ENCODE measurements around the gene PPP2R5B.

Gene PPP2R5B

DNA sequence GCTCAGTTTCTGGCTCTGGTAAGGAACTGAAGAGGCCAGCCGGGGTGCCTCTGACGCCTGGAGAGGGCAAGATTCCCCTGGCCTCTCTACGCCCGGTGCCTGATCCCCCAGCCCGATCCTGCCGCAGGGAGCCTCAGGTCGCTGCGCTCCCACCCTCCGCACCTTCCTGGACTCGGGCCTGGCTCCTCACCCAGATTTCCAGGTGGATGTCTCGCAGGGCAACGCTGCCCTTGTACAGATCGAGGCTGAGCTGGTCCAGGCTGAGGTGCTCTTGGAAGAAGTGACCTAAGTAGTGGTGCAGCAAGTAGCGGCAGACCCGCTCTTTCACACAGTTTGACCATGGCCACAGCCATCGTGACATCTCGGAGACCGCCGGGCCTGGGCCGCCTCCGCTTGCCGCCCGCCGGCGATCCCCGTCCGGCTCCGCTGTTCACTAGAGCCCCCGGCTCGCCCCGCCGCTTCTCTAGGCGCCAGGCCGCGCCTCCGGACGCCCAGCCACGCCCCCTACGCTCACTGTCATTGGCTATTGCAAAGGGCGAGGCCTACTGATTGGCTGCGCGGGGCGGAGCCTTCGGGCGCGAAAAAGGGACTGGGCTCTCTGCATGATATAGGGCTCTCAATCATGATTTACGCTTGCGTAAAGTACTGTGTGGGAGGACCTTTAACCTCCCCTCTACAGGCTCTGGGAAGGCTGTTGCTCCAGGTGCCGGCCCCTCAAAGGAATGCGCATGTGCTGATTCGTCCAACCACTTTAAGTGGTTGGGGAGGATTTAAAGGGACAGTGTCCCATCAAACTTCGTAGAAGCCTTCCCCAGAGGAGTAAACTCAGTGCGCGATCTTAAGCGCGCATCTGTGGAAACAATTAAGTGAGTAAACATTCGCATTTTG, 7.5 kb upstream of the PPP2R5B start, which contains the start of gene ATG2A:
TSS of gene ATG2A (minus strand) at position 435 of the 888 bp plus-strand sequence. CDS start at position 361, 74 bp downstream.
- Histone ChIP-seq H3K4me3 (ENCODE audit: low read length) (peak within 1 kb of the TSS; percentile 79), H3K27me3 (ENCODE audit: control insufficient read depth, insufficient read depth, low read length) (no peaks in the 10 kb centered on the region), H3K27ac (ENCODE audit: low read length) (no peak within 1 kb of the TSS), H3K36me3 (ENCODE audit: control insufficient read depth, insufficient read depth, low read length) (peaks cover 9% of the 10 kb centered on the region; the same call in 1 of the 2 replicates), H3K4me1 (ENCODE audit: control insufficient read depth, insufficient read depth, low read length) (no peaks in the 10 kb centered on the region; the same call in 1 of the 2 replicates), H3K9me3 (ENCODE audit: control insufficient read depth, insufficient read depth, low read length) (no peaks in the 10 kb centered on the region)
- peak; percentile 97 for DNase-seq (ENCODE audit: low read depth, low spot score)
- WGBS (ENCODE audit: insufficient coverage, insufficient read length) = no CpG with 5 or more reads among the region's 57 CpGs

DNA sequence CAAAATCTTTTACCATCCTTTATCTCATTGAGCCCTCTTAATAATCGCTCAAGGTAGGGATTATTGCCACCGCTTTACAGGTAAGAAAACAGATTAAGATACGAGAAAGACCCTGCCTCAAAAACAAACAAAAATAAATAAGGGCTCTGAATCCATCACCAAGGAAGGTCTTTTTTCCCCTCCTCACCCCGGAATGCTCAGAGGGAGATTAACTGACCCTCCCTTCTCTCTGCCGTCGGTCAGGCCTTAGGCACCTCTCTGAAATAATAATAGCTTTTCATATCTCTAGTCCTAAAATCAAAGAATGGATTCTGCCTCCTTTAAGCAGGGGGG, 6.9 kb upstream of the PPP2R5B start:
- Histone ChIP-seq H3K27me3 (ENCODE audit: control insufficient read depth, insufficient read depth, low read length) (no peaks in the 10 kb centered on the region), H3K4me1 (ENCODE audit: control insufficient read depth, insufficient read depth, low read length) (no peaks in the 10 kb centered on the region; the same call in 1 of the 2 replicates), H3K36me3 (ENCODE audit: control insufficient read depth, insufficient read depth, low read length) (peaks cover 9% of the 10 kb centered on the region; the same call in 1 of the 2 replicates), H3K27ac (ENCODE audit: low read length) (no peak overlapping the region), H3K4me3 (ENCODE audit: low read length) (peak overlapping the region; percentile 32; the same call in 1 of the 2 replicates), H3K9me3 (ENCODE audit: control insufficient read depth, insufficient read depth, low read length) (no peaks in the 10 kb centered on the region)
- WGBS (ENCODE audit: insufficient coverage, insufficient read length) = no CpG with 5 or more reads among the region's 6 CpGs
- no peak for DNase-seq (ENCODE audit: low read depth, low spot score)

DNA sequence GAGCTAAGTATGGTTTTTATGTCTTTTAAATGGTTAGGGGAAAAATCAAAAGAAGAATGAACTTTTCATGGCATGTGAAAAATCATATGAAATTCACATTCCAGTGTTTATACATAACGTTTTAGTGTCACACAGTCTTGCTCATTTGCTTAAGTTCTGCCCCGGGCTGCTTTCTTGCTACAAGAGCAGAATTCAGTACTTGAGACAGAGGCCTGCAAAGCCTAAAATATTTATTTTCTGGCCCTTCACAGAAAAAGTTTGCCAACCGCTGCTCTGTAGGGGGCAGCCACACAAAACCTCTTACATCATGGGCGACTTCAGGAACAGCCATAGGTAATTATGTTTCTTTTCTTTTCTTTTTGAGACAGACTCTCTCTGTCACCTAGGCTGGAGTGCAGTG, 6.5 kb upstream of the PPP2R5B start:
- WGBS (ENCODE audit: insufficient coverage, insufficient read length) = no CpG with 5 or more reads among the region's 4 CpGs
- no peak for DNase-seq (ENCODE audit: low read depth, low spot score)
- H3K36me3 ChIP-seq (ENCODE audit: control insufficient read depth, insufficient read depth, low read length) = peaks cover 8% of the 10 kb centered on the region; the same call in 1 of the 2 replicates
- H3K27ac ChIP-seq (ENCODE audit: low read length) = no peak overlapping the region
- no peaks in the 10 kb centered on the region; the same call in 1 of the 2 replicates for H3K4me1 ChIP-seq (ENCODE audit: control insufficient read depth, insufficient read depth, low read length)
- no peaks in the 10 kb centered on the region for H3K27me3 ChIP-seq (ENCODE audit: control insufficient read depth, insufficient read depth, low read length)
- H3K4me3 ChIP-seq (ENCODE audit: low read length) = no peak overlapping the region; the same call in 1 of the 2 replicates
- no peaks in the 10 kb centered on the region for H3K9me3 ChIP-seq (ENCODE audit: control insufficient read depth, insufficient read depth, low read length)

DNA sequence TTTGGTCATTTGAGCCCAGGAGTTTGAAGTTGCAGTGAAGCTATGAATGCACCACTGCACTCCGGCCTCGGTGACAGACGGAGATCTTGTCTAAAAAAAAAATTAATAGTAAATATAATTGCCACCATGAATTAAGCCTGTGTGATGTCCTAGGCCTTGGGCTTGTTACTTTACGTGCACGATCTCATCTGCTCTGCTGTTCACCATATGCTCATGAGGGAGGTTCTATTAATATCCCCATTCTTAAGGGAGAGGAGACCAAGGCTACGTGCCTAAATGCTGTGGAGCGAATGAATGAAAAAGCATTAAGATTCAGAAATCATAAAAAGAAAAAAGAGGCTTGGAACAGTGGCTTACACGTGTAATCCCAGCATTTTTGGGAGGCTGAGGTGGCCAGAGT, 4.9 kb upstream of the PPP2R5B start:
- DNase-seq (ENCODE audit: low read depth, low spot score) = no peak
- WGBS (ENCODE audit: insufficient coverage, insufficient read length) = no CpG with 5 or more reads among the region's 8 CpGs

DNA sequence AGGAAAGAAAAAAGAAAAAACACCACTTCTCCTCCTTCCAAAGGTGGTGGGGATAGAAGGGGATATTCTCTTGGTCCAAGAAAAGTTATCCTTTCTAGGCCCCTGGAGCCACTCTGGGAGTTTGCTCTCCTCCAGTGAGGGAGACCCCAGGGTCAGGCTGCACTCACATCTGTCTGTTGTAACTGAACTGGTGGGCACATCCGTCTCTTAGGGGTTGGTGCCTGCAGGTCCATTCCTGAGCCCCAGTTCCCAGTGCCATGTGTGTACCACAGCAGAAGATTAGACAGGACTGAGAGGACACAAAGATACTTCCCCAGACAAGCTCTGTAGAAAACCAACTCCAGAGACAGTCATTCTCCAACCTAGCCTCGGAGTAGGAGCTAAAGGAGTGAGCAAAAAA, 4.4 kb upstream of the PPP2R5B start:
- no peaks in the 10 kb centered on the region for H3K9me3 ChIP-seq (ENCODE audit: control insufficient read depth, insufficient read depth, low read length)
- no peak for DNase-seq (ENCODE audit: low read depth, low spot score)
- no peak overlapping the region for H3K27ac ChIP-seq (ENCODE audit: low read length)
- H3K4me1 ChIP-seq (ENCODE audit: control insufficient read depth, insufficient read depth, low read length) = peaks cover 1% of the 10 kb centered on the region; the same call in 1 of the 2 replicates
- H3K4me3 ChIP-seq (ENCODE audit: low read length) = no peak overlapping the region
- H3K36me3 ChIP-seq (ENCODE audit: control insufficient read depth, insufficient read depth, low read length) = no peaks in the 10 kb centered on the region
- no peaks in the 10 kb centered on the region for H3K27me3 ChIP-seq (ENCODE audit: control insufficient read depth, insufficient read depth, low read length)
- no CpG with 5 or more reads among the region's 2 CpGs for WGBS (ENCODE audit: insufficient coverage, insufficient read length)

More for the DNA sequence above, 4.9 kb upstream of the PPP2R5B start:
- Histone ChIP-seq H3K36me3 (ENCODE audit: control insufficient read depth, insufficient read depth, low read length) (no peaks in the 10 kb centered on the region), H3K4me1 (ENCODE audit: control insufficient read depth, insufficient read depth, low read length) (peaks cover 1% of the 10 kb centered on the region; the same call in 1 of the 2 replicates), H3K9me3 (ENCODE audit: control insufficient read depth, insufficient read depth, low read length) (no peaks in the 10 kb centered on the region), H3K27ac (ENCODE audit: low read length) (no peak overlapping the region), H3K27me3 (ENCODE audit: control insufficient read depth, insufficient read depth, low read length) (no peaks in the 10 kb centered on the region), H3K4me3 (ENCODE audit: low read length) (no peak overlapping the region)

DNA sequence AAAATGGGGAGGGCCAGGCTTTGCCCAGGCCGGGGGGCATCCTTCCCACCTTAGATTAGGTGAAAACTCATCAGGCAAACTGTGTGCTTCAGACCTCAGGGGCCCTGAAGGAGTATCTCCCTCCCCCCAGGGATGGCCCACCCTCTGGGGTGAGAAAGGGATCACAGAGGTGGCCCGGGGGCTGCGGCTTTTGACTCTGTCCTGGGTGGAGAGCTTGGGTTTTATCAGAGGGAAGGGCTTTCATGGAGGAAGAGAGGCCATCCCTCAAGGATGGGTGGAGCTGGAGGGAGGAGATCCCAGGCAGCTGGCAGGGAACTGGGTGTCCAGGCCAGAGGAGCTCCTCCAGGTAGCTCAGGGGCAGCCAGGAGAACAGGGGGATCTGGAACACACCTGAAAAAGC, 3.1 kb upstream of the PPP2R5B start:
- WGBS (ENCODE audit: insufficient coverage, insufficient read length) = no CpG with 5 or more reads among the region's 3 CpGs
- H3K27ac ChIP-seq (ENCODE audit: low read length) = no peak overlapping the region

DNA sequence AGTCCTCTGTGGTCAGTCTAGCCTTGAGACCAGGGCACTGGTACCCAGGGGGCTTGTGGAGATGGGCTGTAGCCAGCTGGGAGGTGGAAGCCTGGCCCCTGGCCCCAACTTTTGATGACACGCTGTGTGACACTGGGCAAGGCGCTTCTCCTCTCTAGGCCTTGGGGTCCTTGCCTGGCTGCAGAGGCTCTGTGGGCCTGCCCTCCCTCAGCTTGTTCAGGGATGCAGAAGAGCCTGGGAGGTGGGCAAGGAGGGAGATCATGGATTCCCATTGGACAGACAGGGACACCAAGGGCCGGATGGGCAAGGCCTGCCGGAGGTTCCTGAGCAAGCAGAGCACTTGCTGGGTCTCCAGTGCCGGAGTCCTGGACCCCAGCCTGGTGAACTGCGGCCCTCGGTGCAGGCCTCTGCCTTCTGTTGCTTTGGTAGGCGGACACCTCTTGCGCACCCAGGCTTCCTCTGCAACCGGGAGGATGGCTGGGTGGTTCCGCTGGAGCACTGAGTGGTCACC, 1.3 kb upstream of the PPP2R5B start:
- H3K36me3 ChIP-seq (ENCODE audit: control insufficient read depth, insufficient read depth, low read length) = no peaks in the 10 kb centered on the region
- peaks cover 1% of the 10 kb centered on the region; the same call in 1 of the 2 replicates for H3K4me1 ChIP-seq (ENCODE audit: control insufficient read depth, insufficient read depth, low read length)
- H3K4me3 ChIP-seq (ENCODE audit: low read length) = no peak overlapping the region
- WGBS (ENCODE audit: insufficient coverage, insufficient read length) = no CpG with 5 or more reads among the region's 11 CpGs
- DNase-seq (ENCODE audit: low read depth, low spot score) = no peak
- no peaks in the 10 kb centered on the region for H3K27me3 ChIP-seq (ENCODE audit: control insufficient read depth, insufficient read depth, low read length)
- no peaks in the 10 kb centered on the region for H3K9me3 ChIP-seq (ENCODE audit: control insufficient read depth, insufficient read depth, low read length)
- H3K27ac ChIP-seq (ENCODE audit: low read length) = no peak overlapping the region

More for the DNA sequence above, 3.1 kb upstream of the PPP2R5B start:
- Histone ChIP-seq H3K4me3 (ENCODE audit: low read length) (no peak overlapping the region), H3K36me3 (ENCODE audit: control insufficient read depth, insufficient read depth, low read length) (no peaks in the 10 kb centered on the region), H3K27me3 (ENCODE audit: control insufficient read depth, insufficient read depth, low read length) (no peaks in the 10 kb centered on the region), H3K9me3 (ENCODE audit: control insufficient read depth, insufficient read depth, low read length) (no peaks in the 10 kb centered on the region), H3K4me1 (ENCODE audit: control insufficient read depth, insufficient read depth, low read length) (peaks cover 1% of the 10 kb centered on the region; the same call in 1 of the 2 replicates)
- DNase-seq (ENCODE audit: low read depth, low spot score) = no peak

DNA sequence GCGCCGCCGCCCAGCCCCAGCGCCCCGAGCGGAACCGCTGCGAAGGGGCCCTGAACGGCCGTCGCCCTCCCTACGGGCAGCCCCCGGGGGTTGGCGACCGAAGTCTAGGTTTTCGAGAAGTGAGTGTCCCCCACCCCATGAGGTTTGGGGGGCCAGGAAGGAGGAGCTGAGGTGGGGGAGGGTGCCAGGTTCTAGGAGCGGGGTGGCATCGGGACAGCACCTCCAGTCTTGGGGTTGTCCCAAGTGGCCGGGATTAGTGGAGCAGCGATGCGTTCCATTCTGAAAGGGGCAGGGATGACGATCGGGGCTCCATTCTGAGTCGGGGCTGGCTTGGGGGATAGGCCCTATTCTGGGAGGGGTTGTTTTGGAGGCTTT, 408 bp downstream of the PPP2R5B start:
- WGBS (ENCODE audit: insufficient coverage, insufficient read length) = no CpG with 5 or more reads among the region's 24 CpGs
- Histone ChIP-seq H3K4me3 (ENCODE audit: low read length) (peak overlapping the region; percentile 57; the same call in 1 of the 2 replicates), H3K4me1 (ENCODE audit: control insufficient read depth, insufficient read depth, low read length) (peaks cover 1% of the 10 kb centered on the region; the same call in 1 of the 2 replicates), H3K27me3 (ENCODE audit: control insufficient read depth, insufficient read depth, low read length) (no peaks in the 10 kb centered on the region), H3K27ac (ENCODE audit: low read length) (no peak overlapping the region), H3K9me3 (ENCODE audit: control insufficient read depth, insufficient read depth, low read length) (no peaks in the 10 kb centered on the region), H3K36me3 (ENCODE audit: control insufficient read depth, insufficient read depth, low read length) (no peaks in the 10 kb centered on the region)
- no peak for DNase-seq (ENCODE audit: low read depth, low spot score)

DNA sequence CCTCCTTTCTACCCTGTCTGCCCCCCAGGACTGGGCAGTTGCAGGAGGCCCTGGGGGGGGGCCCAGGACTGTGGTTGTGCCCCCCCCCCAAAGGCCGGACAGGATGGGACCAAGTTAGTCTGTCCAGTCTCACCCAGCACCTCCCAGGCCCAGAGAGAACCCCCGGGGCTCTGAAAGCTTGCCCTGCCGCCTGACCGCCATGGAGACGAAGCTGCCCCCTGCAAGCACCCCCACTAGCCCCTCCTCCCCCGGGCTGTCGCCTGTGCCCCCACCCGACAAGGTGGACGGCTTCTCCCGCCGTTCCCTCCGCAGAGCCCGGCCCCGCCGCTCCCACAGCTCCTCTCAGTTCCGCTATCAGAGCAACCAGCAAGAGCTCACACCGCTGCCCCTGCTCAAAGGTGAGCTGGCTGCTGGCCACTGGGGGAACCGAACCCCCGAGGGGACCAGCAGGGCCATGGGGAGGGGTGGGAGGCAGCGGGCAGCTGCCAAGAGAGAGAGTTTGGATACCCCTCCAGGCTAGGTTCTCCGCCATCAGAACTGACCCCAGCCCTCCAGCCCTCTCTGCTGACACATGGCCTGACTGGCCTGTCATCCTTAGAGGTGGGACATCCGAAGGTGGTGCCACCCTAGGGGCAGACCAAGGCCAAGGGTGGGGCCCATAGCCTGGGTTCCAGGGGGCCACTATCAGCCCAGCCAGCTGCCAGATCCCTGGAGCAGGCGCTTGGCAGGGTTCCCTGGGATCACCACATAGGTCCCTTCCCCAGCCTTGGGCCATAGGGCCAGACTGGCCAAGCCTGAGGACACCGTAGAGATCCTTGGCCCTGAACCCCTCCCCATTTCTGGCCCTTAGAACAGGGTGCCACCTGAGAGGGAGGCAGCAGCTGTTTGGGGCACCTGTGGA, 1.3 kb downstream of the PPP2R5B start:
- Histone ChIP-seq H3K27ac (ENCODE audit: low read length) (no peak overlapping the region), H3K36me3 (ENCODE audit: control insufficient read depth, insufficient read depth, low read length) (0 out of 2 replicates have a peak, but pooled peaks cover 2% of the 10 kb centered on the region), H3K27me3 (ENCODE audit: control insufficient read depth, insufficient read depth, low read length) (no peaks in the 10 kb centered on the region), H3K4me1 (ENCODE audit: control insufficient read depth, insufficient read depth, low read length) (peaks cover 1% of the 10 kb centered on the region; the same call in 1 of the 2 replicates), H3K4me3 (ENCODE audit: low read length) (no peak overlapping the region; the same call in 1 of the 2 replicates), H3K9me3 (ENCODE audit: control insufficient read depth, insufficient read depth, low read length) (no peaks in the 10 kb centered on the region)
- no CpG with 5 or more reads among the region's 24 CpGs for WGBS (ENCODE audit: insufficient coverage, insufficient read length)
- no peak for DNase-seq (ENCODE audit: low read depth, low spot score)

DNA sequence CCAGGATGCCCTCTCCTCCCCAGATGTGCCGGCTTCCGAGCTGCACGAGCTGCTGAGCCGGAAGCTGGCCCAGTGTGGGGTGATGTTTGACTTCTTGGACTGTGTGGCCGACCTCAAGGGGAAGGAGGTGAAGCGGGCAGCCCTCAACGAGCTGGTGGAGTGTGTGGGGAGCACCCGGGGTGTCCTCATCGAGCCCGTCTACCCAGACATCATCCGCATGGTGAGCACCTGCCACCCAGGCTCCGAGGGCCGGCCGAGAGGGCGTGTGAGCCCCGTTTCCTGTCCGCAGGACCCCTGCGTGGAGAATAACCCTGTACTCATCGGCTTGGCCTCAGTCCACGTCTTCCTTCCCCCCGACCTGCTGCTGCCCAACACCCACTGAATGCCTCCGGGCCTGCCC, 2.2 kb downstream of the PPP2R5B start:
- WGBS (ENCODE audit: insufficient coverage, insufficient read length) = no CpG with 5 or more reads among the region's 22 CpGs
- no peak for DNase-seq (ENCODE audit: low read depth, low spot score)
- Histone ChIP-seq H3K9me3 (ENCODE audit: control insufficient read depth, insufficient read depth, low read length) (no peaks in the 10 kb centered on the region), H3K36me3 (ENCODE audit: control insufficient read depth, insufficient read depth, low read length) (0 out of 2 replicates have a peak, but pooled peaks cover 2% of the 10 kb centered on the region), H3K4me1 (ENCODE audit: control insufficient read depth, insufficient read depth, low read length) (peaks cover 1% of the 10 kb centered on the region; the same call in 1 of the 2 replicates), H3K27me3 (ENCODE audit: control insufficient read depth, insufficient read depth, low read length) (no peaks in the 10 kb centered on the region), H3K4me3 (ENCODE audit: low read length) (no peak overlapping the region), H3K27ac (ENCODE audit: low read length) (no peak overlapping the region)

Measured in iPS DF 6.9 (cell line).